ENCODE data around the gene ENAH.

DNA sequence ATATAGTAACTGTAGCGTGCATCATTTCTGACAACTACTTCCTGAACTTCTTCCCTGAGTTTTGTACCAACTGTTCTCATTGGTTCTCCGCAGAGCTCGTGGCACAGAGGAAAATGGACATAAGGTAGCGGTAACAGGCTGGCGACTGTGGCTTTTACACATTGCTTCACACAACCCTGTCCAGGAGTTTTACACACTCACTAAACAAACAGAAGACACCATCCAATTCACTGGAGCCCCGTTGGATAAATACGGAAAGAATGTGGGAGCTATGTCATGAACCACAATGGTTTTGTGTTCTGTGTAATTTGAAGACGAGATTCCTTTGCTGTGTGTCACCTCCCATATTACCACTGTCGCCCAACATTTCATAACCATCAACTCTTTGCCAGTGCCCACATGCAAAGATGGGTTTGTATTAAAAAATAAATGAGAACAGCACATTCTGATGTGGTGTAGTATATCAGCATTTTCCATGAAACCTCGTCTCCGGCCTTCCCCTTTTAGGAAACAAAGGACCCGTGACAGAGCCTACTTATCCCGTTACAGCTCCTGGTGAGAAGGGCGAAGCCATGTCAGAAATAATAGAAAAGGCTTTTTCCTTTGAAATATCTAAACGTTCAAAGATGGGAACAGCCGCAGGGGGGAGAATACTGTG is 47.4 kb upstream of the ENAH start:
- TF ChIP-seq, protein P1, sequence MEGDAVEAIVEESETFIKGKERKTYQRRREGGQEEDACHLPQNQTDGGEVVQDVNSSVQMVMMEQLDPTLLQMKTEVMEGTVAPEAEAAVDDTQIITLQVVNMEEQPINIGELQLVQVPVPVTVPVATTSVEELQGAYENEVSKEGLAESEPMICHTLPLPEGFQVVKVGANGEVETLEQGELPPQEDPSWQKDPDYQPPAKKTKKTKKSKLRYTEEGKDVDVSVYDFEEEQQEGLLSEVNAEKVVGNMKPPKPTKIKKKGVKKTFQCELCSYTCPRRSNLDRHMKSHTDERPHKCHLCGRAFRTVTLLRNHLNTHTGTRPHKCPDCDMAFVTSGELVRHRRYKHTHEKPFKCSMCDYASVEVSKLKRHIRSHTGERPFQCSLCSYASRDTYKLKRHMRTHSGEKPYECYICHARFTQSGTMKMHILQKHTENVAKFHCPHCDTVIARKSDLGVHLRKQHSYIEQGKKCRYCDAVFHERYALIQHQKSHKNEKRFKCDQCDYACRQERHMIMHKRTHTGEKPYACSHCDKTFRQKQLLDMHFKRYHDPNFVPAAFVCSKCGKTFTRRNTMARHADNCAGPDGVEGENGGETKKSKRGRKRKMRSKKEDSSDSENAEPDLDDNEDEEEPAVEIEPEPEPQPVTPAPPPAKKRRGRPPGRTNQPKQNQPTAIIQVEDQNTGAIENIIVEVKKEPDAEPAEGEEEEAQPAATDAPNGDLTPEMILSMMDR (IDR thresholded peaks at IDR 0.05; ENCODE audit: low read depth, low read length, poor library complexity, severe bottlenecking), result no peak
- no peak for TF ChIP-seq EZH2phosphoT487 (IDR thresholded peaks at IDR 0.05; ENCODE audit: borderline replicate concordance, low read length)
